Mammary epithelial cell (primary cell): ENCODE results near the gene PLPP3.

Experiments
- EZH2 ChIP-seq: IDR thresholded peaks from 2 replicates; pipeline ENCODE4 v1.6.1; 2012; ENCODE audit warnings: low read length, inconsistent platforms, borderline replicate concordance
- TF ChIP-seq, protein P1 (sequence below), 2 donors: IDR thresholded peaks in 1 of 2; conservative IDR thresholded peaks in 1 of 2; 2 replicates each; pipeline ENCODE4 v1.5.1; 2011 to 2012; ENCODE audit warnings: inconsistent platforms in 2 of 2, low read length in 2 of 2, mild to moderate bottlenecking in 2 of 2, control low read depth in 1 of 2, low read depth in 1 of 2; ENCODE audit not compliant: insufficient read depth in 1 of 2; ENCODE audit errors: extremely low read depth in 1 of 2

DNA sequence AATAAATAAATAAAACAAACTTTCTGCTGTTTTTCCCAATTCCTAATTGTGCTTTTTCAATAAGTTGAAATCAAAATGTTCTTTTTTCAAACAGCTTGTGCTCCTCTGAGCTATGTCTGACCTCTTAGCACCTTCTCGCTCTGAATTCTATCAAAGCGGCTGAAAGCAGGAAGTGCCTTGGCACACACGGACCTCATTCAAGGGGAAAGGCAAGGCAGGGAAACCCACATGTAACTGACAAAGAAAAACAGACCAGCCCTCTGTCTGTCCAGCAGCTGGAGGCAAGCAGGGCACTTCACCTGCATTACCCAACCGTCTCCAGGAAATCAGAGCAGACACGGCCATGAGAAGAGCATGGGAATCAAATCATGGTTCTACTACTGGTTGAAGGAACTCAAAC, 56.7 kb downstream of the PLPP3 start:
- TF ChIP-seq, protein P1, sequence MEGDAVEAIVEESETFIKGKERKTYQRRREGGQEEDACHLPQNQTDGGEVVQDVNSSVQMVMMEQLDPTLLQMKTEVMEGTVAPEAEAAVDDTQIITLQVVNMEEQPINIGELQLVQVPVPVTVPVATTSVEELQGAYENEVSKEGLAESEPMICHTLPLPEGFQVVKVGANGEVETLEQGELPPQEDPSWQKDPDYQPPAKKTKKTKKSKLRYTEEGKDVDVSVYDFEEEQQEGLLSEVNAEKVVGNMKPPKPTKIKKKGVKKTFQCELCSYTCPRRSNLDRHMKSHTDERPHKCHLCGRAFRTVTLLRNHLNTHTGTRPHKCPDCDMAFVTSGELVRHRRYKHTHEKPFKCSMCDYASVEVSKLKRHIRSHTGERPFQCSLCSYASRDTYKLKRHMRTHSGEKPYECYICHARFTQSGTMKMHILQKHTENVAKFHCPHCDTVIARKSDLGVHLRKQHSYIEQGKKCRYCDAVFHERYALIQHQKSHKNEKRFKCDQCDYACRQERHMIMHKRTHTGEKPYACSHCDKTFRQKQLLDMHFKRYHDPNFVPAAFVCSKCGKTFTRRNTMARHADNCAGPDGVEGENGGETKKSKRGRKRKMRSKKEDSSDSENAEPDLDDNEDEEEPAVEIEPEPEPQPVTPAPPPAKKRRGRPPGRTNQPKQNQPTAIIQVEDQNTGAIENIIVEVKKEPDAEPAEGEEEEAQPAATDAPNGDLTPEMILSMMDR (conservative IDR thresholded peaks at IDR 0.05 in 1 of 2, IDR thresholded peaks at IDR 0.05 in 1 of 2; ENCODE audit: extremely low read depth in 1 of 2, insufficient read depth in 1 of 2, low read depth in 1 of 2, low read length in 2 of 2): no peak
- no peak for TF ChIP-seq EZH2
